Hepatocyte (in vitro differentiated cells): Measurements from ENCODE around the gene SLC16A5.

Experiments
- CTCF ChIP-seq: fragments of 200-600 bp; sonication (generic); IDR thresholded peaks from 2 replicates; pipeline ENCODE4 v1.5.1; 2016; ENCODE audit warnings: antibody characterized with exemption, mild to moderate bottlenecking; ENCODE audit not compliant: poor library complexity
- EZH2 ChIP-seq: fragments of 200-600 bp; sonication (generic); IDR thresholded peaks from 2 replicates; pipeline ENCODE4 v1.6.1; 2016; ENCODE audit warnings: antibody characterized with exemption, mild to moderate bottlenecking, borderline replicate concordance
- EZH2phosphoT487 ChIP-seq: fragments of 200-600 bp; sonication (generic); IDR thresholded peaks from one replicate; pipeline ENCODE4 v1.6.1; 2018; ENCODE audit warnings: antibody characterized with exemption, mild to moderate bottlenecking, low read depth, moderate library complexity; ENCODE audit not compliant: unreplicated experiment, severe bottlenecking

GRCh38 chr17:75044716-75045115 lies 43.0 kb upstream of the SLC16A5 start:
- TF ChIP-seq CTCF, result no peak
- no peak for TF ChIP-seq EZH2phosphoT487
- TF ChIP-seq EZH2, result no peak
